GM23338 (cell line): Measurements from ENCODE around the gene DENND2C.

ENCODE experiments used
- CREB1 ChIP-seq: fragments of 250-450 bp; sonication (Bioruptor Pico); IDR thresholded peaks from 2 replicates; pipeline ENCODE4 v1.5.0; 2020; ENCODE audit warnings: low read depth, mild to moderate bottlenecking, moderate library complexity
- CTCF ChIP-seq, 2 experiments: fragments of 200-600 bp in 1 of 2; sonication (generic) in 1 of 2; conservative IDR thresholded peaks; 2 replicates each; pipeline versions ENCODE4 v1.5.1 to v1.6.1; 2016 to 2017; ENCODE audit warnings: antibody characterized with exemption in 2 of 2, low read depth in 2 of 2, mild to moderate bottlenecking in 2 of 2, moderate library complexity in 1 of 2
- ETS1 ChIP-seq: IDR thresholded peaks from 2 replicates; pipeline ENCODE4 v1.6.1; 2016; ENCODE audit warnings: antibody characterized with exemption
- EZH2 ChIP-seq: fragments of 200-600 bp; sonication (generic); IDR thresholded peaks from one replicate; pipeline ENCODE4 v1.8.0; 2017; ENCODE audit warnings: antibody characterized with exemption, mild to moderate bottlenecking, low read depth; ENCODE audit not compliant: unreplicated experiment
- EZH2phosphoT487 ChIP-seq: fragments of 200-600 bp; sonication (generic); IDR thresholded peaks from one replicate; pipeline ENCODE4 v1.8.1; 2018; ENCODE audit warnings: antibody characterized with exemption; ENCODE audit not compliant: unreplicated experiment

- TF ChIP-seq CREB1 (CRISPR knock-in tag): no peak
- no peak for TF ChIP-seq ETS1
- no peak for TF ChIP-seq EZH2
- TF ChIP-seq CTCF (conservative IDR thresholded peaks at IDR 0.05; ENCODE audit: low read depth in 2 of 2): 0 out of 4 replicates have a peak, but pooled peaks of 1 of the 2 experiments have one; percentile 16
- no peak for TF ChIP-seq EZH2phosphoT487
Observed at GRCh38 chr1:114620419-114620818, 49.4 kb downstream of the DENND2C start.
